Measurements from ENCODE around the gene GSTM2.
"Not testable (repeated sequence)": the region's sequence is repeated elsewhere in the genome, so short reads cannot be mapped to it uniquely, and the experiment has no call there.

GRCh38 chr1:109697861-109698260 lies 30.0 kb downstream of the GSTM2 start:
- TF ChIP-seq CTCF (IDR thresholded peaks at IDR 0.05); POLR2AphosphoS5 (IDR thresholded peaks at IDR 0.05; ENCODE audit: low read depth, low read length); REST (IDR thresholded peaks at IDR 0.05; ENCODE audit: insufficient read depth in 1 of 2, low read depth in 2 of 2, low read length in 1 of 2); TCF7L2 (IDR thresholded peaks at IDR 0.05; ENCODE audit: low read depth, low read length); SIN3A (IDR thresholded peaks at IDR 0.05; ENCODE audit: borderline replicate concordance, insufficient read depth, low read depth, low read length): not testable (repeated sequence)

Measured in Panc1 (cell line).